NCI-H82 treated with DMSO at 0.1 percent for 48 hours (cell line): ENCODE measurements around the gene VIL1.

ENCODE experiments used
- DNase-seq: peaks from one replicate; lab custom pipeline; 2025; ENCODE audit not compliant: unreplicated experiment; lab: John Stamatoyannopoulos, UW

VIL1 gene

DNA sequence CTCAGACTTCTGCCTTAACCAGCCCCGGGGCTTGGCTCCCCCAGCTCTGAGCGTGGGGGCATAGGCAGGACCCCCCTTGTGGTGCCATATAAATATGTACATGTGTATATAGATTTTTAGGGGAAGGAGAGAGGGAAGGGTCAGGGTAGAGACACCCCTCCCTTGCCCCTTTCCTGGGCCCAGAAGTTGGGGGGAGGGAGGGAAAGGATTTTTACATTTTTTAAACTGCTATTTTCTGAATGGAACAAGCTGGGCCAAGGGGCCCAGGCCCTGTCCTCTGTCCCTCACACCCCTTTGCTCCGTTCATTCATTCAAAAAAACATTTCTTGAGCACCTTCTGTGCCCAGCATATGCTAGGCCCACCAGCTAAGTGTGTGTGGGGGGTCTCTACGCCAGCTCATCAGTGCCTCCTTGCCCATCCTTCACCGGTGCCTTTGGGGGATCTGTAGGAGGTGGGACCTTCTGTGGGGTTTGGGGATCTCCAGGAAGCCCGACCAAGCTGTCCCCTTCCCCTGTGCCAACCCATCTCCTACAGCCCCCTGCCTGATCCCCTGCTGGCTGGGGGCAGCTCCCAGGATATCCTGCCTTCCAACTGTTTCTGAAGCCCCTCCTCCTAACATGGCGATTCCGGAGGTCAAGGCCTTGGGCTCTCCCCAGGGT is 13.7 kb upstream of the VIL1 start:
- no peak for DNase-seq

DNA sequence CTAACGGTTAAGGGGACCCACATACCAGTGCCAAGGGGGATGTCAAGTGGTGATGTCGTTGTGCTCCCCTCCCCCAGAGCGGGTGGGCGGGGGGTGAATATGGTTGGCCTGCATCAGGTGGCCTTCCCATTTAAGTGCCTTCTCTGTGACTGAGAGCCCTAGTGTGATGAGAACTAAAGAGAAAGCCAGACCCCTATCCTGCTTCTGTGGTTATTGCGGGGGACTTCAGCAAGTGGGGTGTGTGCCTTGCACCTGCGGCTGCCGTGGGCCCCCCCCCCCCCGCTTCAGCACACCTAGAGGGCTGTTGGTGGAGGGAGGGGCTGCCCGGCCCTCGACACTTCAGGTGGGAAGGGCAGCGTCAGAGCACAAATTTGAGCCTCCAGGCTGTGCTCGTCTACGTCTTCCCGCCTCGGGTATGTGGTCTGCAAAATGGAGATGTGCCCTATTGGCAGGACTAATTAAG is 13.1 kb upstream of the VIL1 start:
- no peak for DNase-seq

DNA sequence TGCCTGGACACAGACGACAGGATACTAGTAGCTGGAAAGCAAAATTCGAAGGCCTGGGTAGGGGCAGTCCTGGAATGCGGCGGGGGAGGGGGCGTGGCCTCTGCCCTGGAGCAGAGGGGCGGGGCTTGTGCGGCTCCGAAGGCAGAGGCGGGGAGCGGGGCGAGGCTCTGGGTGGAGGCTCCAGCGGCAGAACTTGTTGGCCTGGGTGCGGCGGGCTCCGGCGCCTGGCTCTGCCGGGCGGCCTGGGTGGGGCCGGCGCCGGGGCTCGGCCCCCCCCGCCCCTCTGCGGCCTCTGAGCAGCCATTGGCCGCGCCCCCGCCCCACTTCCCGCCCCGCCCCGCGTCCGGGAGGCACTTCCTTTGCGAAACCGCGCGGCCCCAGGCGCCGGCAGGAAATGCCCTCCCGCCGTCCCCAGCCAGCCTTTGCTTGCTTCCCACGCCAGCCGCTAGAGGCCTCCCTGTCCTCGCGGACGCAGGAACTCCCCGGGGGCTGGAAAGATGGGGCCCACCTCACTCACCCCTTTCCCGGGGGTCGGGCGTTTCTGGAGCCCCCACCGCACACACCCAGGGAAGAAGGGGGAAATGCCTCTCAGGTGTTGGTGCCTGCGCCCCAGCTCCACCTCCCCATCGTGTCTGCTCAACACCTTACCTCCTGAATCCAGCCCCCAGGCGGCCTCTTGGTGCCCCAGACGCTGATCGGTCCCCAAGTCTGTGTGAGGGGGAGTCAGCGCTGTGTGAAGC is 12.5 kb upstream of the VIL1 start:
- DNase-seq = peak; percentile 96

DNA sequence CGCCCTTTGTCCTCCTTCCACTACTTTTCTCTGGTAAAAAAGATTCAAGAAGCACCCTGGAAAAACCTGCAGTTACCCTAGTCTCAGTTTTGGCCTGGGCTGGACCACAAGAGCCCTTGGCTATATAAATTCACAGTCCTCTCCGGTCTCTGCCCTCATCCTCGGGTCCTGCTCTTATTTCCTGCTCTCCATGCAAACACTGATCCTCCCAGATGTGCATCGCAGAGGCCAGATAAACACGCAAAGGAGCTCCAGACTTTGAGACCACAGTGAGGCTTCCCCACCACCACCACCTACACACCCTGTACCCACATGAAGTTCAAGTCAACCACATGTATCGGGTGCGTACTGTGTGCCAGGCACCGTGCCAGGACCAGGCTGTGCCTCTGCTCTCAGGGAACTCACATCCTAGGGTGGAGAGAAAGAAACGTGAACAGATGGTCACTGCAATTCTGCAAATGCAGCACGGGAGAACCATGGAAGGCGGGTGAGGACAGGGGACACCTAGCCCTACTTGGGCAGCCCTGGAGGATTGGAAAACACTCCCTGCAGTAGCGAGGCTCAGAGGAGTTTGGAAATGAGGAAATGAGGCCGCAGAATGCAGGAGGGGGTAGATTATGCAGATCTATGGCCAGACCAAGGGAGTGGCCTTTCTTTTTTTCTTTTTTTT is 11.8 kb upstream of the VIL1 start:
- DNase-seq = peak; percentile 19

DNA sequence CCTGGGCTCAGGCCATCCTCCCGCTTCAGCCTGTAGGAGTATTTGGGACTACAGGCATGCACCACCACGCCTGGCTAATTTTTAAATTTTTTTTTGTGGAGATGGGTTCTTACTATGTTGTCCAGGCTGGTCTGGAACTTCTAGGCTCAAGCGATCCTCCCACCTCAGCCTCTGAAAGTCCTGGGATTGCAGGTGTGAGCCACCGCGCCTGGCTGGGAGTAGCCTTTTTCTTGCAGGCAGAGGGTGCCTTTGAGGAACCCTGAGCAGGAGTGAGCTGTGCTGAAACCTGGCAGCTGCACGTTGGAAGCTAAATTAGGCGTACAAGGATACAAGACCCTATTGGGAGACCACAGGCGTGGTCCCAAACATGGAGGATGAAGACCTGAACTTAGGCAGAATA is 11.2 kb upstream of the VIL1 start:
- no peak for DNase-seq

DNA sequence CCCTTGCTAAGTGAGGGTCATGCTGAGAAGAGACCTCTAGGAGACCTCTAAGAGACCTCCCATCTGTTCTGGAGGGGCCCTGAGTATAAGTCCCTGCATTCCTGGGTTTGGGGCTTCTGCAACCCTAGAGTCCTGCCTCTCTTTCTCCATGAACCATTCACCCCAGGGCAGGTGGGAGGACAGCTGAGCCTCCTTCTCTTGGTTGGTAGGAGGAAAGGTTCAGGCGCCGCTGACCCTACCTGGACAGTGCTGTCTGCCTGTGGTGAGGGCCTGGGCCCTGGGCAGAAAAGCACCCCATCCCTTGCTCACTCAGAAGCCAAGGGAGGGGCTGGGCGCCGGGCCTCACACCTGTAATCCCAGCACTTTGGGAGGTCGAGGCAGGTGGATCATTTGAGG is 604 bp upstream of the VIL1 start:
- DNase-seq = no peak

DNA sequence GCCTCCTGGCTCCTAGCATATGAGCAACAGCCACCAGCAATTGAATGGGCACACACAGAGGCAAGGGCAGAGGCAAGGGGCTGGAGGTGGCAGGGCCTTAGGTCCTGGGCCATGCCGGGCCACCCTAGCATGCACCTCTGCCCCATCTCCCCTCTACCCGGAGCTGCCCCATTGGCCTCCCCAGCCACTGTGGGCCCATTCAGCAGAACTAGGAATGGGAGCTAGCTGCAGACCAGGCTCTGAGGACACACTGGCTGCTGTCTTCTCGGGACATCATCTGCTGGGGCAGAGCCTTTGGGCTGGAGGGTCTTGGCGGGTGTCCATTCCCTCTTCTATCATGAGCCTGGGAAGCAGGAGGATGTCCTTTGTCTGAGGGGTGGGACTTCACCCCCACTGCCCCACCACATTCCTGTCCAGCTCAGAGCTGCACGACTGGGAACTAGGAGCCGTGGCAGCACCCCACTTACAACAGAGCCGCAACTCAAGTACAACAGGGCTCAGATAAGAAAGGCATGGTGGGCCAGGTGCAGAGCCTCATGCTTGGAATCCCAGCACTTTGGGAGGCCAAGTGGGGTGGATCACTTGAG is 800 bp downstream of the VIL1 start:
- DNase-seq = no peak

DNA sequence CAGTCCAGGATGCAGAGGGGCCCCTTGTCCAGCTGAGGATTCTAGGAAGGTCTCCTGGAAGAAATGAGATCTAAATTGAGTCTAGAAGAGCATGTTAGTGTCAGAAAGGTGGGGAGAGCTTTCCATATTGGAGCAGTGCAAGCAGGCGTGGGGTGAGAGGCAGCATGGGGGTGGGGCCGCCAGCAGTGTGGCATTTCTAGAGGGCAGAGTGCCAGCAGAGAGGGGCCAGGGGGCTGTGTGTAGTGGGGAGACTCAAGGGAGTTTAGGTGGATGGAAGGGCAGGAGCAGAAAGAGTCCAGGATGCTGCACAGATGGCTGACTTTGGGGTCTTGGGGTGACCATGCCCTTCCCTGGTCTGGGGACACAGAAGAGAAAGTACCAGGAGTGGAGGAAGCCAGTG is 2.1 kb downstream of the VIL1 start:
- DNase-seq = no peak

DNA sequence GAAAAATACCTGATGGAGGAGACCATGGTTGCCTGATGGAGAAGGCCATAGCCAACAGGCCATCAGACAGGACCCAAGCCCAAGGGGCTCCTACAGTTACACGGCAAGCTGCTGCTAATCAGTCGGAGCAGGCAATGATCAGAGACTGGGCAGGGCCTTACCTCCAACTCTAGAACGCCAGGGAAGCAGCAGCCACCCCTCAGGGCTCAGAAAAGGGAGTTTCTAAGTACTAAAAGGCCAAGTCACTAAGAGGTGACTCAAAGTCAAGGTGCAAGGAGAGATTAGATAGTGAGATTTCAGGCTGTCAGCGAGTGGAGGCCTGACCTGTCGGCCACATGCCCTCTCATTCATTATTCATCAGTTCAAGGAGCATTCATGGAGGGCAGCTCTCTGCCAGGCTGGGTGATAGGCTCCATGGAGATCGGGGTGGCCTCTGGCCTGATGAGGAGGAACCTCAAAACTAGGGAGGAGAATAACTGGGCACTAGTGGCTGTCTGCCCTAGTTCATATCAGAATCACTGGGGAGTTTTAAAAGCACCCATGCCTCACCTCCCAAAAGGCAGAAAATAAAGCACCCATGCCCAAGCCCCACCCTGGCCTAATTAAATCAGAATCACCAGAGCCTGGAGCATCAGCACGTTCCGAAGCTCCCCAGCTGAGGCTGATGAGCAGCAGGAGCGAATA is 3.6 kb downstream of the VIL1 start:
- no peak for DNase-seq

DNA sequence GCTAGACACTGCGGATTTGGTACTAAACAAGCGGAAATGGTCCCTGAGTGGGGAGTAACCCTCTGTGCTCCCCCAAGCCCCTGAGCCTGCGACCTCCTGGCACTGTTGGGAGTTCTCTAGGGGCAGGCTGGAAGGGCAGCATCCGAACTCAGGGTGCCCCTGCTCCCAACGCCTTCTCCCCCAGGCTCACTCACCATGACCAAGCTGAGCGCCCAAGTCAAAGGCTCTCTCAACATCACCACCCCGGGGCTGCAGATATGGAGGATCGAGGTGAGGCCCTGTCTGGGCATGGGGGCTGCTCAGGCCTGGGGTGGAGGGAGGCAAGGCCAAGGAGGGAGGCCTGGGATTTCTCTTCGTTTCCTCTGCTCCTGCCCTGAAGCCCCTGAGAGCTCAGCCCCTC is 4.7 kb downstream of the VIL1 start:
- DNase-seq = no peak

DNA sequence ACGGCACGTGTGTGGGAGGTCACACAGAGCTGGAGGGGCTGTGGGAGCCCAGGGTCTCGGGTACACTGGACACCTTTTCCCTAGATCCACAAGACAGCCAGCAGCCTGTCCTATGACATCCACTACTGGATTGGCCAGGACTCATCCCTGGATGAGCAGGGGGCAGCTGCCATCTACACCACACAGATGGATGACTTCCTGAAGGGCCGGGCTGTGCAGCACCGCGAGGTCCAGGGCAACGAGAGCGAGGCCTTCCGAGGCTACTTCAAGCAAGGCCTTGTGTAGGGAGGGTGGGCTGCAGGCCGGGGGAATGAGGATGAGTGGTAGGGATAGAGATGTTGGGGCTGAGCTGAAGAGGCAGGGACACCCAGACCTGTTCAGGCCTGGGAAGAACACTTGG is 6.6 kb downstream of the VIL1 start:
- no peak for DNase-seq

DNA sequence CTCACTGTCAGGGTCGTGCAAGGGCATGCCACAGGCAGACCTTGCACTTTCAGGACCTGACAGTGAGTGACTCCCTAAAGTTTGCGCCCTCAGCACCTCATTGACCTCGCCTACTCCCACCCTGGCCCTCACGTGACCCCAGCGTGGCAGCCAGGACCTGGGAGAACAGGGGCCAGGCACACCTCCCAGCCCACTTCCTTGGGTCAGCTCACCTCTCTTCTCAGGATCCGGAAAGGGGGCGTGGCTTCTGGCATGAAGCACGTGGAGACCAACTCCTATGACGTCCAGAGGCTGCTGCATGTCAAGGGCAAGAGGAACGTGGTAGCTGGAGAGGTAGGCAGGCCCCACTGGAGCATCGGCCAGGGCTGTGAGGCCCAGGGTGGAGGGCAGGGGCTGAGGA is 8.8 kb downstream of the VIL1 start:
- DNase-seq = no peak

DNA sequence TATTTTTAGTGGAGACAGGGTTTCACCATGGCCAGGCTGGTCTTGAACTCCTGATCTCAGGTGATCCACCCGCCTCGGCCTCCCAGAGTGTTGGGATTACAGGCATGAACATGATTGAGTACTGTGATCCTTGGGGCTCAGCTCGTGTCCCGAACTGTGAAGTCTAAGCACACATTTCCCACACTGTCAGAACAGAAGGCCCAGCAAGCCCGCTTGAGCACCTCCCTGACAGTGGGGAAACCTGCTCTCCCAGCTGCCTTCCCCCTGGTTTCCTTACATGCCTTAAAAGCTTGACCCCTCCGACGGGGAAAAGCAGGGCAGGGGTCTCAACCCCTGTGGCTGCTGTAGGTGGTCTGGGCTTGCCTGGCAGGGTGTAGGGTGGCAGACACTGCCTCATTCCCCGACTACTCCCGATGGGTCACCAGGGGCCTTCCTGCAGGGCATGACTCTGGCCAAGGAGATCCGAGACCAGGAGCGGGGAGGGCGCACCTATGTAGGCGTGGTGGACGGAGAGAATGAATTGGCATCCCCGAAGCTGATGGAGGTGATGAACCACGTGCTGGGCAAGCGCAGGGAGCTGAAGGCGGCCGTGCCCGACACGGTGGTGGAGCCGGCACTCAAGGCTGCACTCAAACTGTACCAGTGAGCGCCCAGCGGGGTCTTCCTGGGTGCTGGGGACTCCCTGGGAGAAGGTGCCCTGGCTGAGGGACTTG is 10.1 kb downstream of the VIL1 start:
- DNase-seq = no peak

DNA sequence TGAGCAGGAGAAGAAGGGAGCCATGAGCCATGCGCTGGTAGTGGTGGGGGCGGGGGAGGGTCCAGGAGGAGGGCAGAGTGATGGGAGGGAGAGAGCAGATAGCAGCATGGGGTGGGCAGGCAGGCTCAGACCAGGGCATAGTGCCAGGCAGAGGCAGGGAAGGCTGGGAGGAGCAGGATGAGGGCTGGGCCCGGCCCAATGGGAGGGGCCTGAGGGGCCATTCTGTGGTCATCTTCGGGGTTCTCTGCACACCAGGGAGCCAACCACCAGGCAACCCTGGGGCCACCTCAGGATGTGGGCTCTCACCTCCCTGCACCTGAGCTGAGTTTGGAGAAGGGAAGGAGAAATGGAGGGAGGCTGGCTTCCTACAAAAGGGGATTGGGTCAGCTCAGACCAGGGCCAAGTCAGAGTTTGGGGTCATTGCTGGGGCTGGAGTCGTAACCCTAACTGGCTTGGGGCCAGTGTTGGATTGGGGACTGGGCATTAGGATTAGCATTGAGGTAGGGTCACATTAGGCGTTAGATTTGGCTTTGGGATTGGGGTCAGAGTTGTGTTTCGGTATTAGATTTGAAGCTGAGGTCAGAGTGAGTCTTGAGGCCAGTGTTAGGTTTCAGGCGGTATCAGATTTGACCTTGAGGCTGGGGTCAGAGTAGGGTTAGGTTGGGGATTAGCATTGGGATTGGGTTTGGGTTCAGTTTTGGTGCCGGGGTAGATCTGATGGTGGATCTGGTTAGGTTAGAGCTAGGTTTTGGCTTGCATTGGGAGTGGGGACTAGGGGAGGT is 11.2 kb downstream of the VIL1 start:
- DNase-seq = no peak

DNA sequence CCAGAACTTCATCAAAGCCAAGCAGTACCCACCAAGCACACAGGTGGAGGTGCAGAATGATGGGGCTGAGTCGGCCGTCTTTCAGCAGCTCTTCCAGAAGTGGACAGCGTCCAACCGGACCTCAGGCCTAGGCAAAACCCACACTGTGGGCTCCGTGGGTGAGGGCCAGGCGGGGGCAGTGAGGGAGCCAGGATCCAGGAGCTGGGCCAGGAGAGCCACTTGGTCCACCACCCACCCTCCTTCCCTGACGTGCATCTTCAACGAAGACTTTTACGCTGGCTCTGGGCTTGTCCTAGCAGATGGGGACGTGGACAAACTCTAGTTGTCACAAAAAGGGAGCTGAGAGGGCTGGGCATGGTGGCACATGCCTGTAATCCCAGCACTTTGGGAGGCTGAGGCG is 11.8 kb downstream of the VIL1 start:
- no peak for DNase-seq

DNA sequence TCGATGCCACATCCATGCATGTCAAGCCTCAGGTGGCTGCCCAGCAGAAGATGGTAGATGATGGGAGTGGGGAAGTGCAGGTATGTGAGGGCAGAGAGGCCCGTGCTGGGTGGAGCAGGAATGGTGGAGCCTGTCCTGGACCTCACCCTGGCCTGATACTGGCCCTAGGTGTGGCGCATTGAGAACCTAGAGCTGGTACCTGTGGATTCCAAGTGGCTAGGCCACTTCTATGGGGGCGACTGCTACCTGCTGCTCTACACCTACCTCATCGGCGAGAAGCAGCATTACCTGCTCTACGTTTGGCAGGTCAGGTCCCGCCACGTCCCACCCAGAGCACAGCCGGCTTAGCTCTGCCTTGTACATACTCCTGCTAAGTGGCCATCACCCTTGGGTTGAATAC is 13.0 kb downstream of the VIL1 start:
- no peak for DNase-seq

DNA sequence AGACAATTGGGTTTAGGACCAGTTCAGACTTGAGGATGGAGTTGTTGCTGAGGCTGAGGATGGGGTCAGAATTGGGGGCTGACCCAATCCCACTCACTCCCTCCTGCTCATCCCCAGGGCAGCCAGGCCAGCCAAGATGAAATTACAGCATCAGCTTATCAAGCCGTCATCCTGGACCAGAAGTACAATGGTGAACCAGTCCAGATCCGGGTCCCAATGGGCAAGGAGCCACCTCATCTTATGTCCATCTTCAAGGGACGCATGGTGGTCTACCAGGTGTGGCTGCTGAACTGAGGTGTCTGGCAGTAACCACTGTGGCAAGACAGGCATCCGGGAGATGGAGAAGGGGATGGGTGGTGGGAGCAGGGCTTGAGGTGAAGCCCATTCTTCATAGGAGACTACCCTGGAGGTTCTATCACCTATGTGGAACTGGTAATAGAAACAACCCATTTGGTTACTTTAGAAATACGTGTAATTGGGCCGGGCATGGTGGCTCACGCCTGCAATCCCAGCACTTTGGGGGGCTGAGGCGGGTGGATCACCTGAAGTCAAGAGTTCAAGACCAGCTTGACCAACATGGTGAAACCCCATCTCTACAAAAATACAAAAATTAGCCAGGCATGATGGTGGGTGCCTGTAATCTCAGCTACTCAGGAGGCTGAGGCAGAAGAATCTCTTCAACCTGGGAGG is 13.9 kb downstream of the VIL1 start:
- no peak for DNase-seq

DNA sequence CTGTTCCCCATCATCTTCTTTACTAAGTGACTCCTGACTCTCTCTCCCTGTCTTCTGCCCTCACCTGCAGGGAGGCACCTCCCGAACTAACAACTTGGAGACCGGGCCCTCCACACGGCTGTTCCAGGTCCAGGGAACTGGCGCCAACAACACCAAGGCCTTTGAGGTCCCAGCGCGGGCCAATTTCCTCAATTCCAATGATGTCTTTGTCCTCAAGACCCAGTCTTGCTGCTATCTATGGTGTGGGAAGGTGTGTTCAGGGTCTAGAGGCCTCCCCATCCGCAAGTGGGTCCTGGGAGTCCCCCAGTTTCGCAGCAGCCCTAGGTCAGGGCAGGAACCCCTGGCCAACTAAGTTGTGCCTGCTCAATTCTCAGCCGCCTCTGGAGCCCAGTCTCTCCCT is 15.5 kb downstream of the VIL1 start:
- no peak for DNase-seq
